ENCODE measurements around the gene OR8B12.

The OR8B12 gene

GRCh38 chr11:124543554-124543953 is at the start of gene OR8B12:
TSS of gene OR8B12 (minus strand) at chr11:124543654. CDS start at chr11:124543654, 0 bp downstream.
- no peak for DNase-seq (ENCODE audit: low read depth in 2 of 2)

- no peak for DNase-seq (ENCODE audit: low read depth in 2 of 2)
These were observed 49.2 kb upstream of the OR8B12 start for GRCh38 chr11:124592627-124593026.

GRCh38 chr11:124591430-124591829 is 48.0 kb upstream of the OR8B12 start:
- DNase-seq (ENCODE audit: low read depth in 2 of 2), result no peak

- peak; percentile 7 to 18 for DNase-seq (ENCODE audit: low read depth in 2 of 2)
These were observed 42.9 kb upstream of the OR8B12 start for GRCh38 chr11:124586238-124586860.

- no peak for DNase-seq (ENCODE audit: low read depth in 2 of 2)
These were observed 41.4 kb upstream of the OR8B12 start for GRCh38 chr11:124584681-124585372.

GRCh38 chr11:124583781-124584180 is 40.3 kb upstream of the OR8B12 start:
- DNase-seq (ENCODE audit: low read depth in 2 of 2), result no peak

GRCh38 chr11:124582565-124582964 is 39.1 kb upstream of the OR8B12 start:
- no peak for DNase-seq (ENCODE audit: low read depth in 2 of 2)

GRCh38 chr11:124581817-124582216 is 38.4 kb upstream of the OR8B12 start:
- no peak for DNase-seq (ENCODE audit: low read depth in 2 of 2)

- no peak for DNase-seq (ENCODE audit: low read depth in 2 of 2)
These were observed 35.3 kb upstream of the OR8B12 start for GRCh38 chr11:124578761-124579160.

- DNase-seq (ENCODE audit: low read depth in 2 of 2), result no peak
These were observed 34.4 kb upstream of the OR8B12 start for GRCh38 chr11:124577716-124578427.

- no peak for DNase-seq (ENCODE audit: low read depth in 2 of 2)
These were observed 26.7 kb upstream of the OR8B12 start for GRCh38 chr11:124570160-124570559.

GRCh38 chr11:124569697-124570096 is 26.2 kb upstream of the OR8B12 start, which contains the start of gene OR8A1:
TSS of gene OR8A1 (plus strand) at chr11:124569997. CDS start at chr11:124570120, 123 bp downstream.
- no peak for DNase-seq (ENCODE audit: low read depth in 2 of 2)

GRCh38 chr11:124556828-124557227 is 13.4 kb upstream of the OR8B12 start:
- no peak for DNase-seq (ENCODE audit: low read depth in 2 of 2)

- DNase-seq (ENCODE audit: low read depth in 2 of 2), result no peak
These were observed 8.5 kb upstream of the OR8B12 start for GRCh38 chr11:124551987-124552386.

- DNase-seq (ENCODE audit: low read depth in 2 of 2), result no peak
These were observed 7.7 kb upstream of the OR8B12 start for GRCh38 chr11:124551189-124551588.

GRCh38 chr11:124543145-124543544 is 309 bp downstream of the OR8B12 start:
- DNase-seq (ENCODE audit: low read depth in 2 of 2), result no peak

GRCh38 chr11:124541204-124541603 is 2.2 kb downstream of the OR8B12 start:
- DNase-seq (ENCODE audit: low read depth in 2 of 2), result no peak

GRCh38 chr11:124538019-124538418 is 5.4 kb downstream of the OR8B12 start:
- DNase-seq (ENCODE audit: low read depth in 2 of 2), result no peak

- DNase-seq (ENCODE audit: low read depth in 2 of 2), result no peak
These were observed 6.9 kb downstream of the OR8B12 start for GRCh38 chr11:124536520-124536919.

GRCh38 chr11:124535552-124536232 is 7.8 kb downstream of the OR8B12 start:
- DNase-seq (ENCODE audit: low read depth in 2 of 2), result no peak

GRCh38 chr11:124534051-124534450 is 9.4 kb downstream of the OR8B12 start:
- DNase-seq (ENCODE audit: low read depth in 2 of 2), result no peak

- DNase-seq (ENCODE audit: low read depth in 2 of 2), result no peak
These were observed 9.8 kb downstream of the OR8B12 start for GRCh38 chr11:124533626-124534025.

Data from stimulated activated CD8-positive, alpha-beta memory T cell treated with anti-CD3 and anti-CD28 coated beads, Interleukin-2, amount 100 ng/mL, for 48 hours (primary cell).